ENCODE data around the gene PRKAR2B.
"Not testable (repeated sequence)": the region's sequence is repeated elsewhere in the genome, so short reads cannot be mapped to it uniquely, and the experiment has no call there.

PRKAR2B gene

DNA sequence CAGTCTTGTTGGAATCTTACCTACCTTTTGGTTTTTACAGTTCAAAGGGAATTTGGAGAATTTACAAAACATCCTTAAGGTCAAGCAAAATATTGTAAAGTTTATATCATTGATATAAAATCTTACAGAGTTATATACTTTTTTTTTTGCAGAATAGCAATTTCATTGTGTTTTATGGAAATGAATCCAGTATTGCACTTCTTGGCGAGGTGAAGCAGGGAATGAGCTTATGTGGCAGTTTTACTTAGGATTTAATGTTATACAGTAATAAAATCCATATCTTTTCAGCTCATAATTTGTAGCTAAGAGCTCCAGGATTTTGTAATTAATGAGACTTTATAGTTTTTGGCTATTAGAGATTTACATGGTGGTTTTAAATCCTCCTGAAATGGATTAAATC is 5.0 kb downstream of the PRKAR2B start:
- no peak for DNase-seq

DNA sequence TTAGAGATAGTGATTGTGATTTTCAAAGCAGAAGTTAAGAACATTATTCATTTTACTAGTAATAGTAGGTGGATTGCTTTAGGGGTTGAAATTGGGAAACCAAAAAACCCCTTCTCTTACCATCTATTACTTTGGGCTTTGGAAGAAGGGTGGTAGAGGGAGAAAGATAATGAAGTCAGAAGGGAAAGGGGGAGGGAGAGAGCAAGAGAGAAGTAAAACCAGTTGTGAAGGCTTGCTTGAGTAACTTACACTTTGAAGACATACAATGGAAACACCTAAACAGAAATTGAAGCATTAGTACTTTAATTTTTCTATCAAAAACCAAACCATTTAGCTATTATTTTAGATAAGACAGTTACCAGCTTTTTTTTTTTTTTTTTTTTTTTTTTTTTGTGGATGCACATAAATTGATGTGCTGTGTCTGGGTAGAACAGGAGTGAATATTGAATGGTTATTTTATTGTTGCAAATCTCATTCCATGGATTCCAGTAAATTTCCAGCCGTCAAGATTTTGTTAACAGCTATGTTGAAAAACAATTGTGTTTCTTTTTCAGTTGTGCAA is 5.5 kb downstream of the PRKAR2B start:
- DNase-seq = no peak

DNA sequence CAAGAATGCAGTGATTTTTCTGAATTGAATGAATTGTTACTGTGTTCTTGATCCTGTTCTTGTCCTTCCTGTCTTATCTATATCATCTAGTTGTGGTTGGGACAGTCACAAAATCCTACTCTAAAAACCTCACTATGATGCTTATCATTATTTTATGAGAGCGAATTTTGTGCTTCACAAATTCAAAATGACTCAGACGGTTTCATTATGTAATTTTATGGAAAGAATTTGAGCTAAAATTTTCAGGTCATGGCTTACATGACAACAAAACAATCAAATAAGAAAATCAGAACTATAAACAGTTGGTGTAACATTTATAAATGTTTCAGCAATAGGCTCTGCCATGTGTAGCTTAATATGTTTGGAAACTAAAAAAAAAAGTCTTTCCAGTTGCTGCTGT is 6.9 kb downstream of the PRKAR2B start:
- no peak for DNase-seq

DNA sequence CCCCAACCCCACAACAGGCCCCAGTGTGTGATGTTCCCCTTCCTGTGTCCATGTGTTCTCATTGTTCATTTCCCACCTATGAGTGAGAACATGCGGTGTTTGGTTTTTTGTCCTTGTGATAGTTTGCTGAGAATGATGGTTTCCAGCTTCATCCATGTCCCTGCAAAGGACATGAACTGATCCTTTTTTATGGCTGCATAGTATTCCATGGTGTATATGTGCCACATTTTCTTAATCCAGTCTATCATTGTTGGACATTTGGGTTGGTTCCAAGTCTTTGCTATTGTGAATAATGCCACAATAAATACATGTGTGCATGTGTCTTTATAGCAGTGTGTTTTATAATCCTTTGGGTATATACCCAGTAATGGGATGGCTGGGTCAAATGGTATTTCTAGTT is 10.5 kb downstream of the PRKAR2B start:
- DNase-seq = not testable (repeated sequence)

DNA sequence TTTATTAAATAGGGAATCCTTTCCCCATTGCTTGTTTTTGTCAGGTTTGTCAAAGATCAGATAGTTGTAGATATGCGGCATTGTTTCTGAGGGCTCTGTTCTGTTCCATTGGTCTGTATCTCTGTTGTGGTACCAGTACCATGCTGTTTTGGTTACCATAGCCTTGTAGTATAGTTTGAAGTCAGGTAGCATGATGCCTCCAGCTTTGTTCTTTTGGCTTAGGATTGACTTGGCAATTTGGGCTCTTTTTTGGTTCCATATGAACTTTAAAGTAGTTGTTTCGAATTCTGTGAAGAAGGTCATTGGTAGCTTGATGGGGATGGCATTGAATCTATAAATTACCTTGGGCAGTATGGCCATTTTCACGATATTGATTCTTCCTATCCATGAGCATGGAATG is 11.6 kb downstream of the PRKAR2B start:
- DNase-seq = not testable (repeated sequence)

DNA sequence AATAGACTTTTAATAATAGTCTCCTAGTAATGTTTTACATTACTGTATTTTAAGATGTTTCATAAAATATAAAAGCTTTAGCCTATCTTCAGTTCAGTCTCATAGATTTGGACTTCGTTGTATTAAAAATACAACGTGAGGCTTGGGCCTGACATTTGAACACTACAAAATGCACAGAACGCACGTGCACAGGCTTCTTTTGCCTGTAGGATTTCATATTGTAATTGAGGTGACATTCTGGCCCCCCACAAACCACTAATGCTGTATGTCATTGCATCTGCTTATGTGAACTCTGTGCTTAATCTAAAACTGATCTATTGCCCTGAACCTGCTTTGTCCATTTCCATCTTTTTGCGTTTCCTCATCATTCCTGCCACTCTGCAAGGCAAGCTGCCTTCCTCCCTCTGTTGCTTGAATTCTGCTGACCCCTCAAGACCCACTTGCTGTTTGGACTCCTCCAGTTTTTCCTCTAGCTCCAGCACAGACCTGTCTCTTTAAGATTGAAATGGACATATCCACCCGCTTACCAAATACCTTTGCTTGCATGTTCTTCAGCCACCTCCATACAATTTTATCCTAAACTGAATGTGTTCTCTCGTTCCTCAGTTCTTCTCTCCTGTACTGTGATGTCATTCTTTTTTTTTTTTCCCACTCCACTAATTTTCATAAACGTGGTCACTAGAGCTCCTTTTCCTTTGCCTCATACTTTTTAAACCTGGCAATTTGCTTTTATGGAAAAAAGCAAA is 12.4 kb downstream of the PRKAR2B start:
- DNase-seq = no peak

DNA sequence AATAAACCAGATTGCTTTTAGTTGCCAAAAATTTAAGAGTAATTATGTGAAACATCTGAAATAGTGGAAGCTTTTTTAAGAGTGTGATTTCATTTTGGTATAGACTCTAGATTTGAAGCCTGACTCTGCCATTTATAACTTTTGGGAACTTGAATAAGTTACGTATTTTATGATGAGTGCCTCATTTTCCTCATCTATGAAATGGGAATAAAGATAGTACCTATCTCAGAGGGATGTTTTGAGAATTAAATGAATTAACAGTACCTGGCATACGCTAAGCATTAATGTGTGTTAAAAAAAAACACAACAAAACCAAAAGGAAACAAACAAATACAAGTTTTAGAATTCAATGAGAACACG is 12.9 kb downstream of the PRKAR2B start:
- no peak for DNase-seq

DNA sequence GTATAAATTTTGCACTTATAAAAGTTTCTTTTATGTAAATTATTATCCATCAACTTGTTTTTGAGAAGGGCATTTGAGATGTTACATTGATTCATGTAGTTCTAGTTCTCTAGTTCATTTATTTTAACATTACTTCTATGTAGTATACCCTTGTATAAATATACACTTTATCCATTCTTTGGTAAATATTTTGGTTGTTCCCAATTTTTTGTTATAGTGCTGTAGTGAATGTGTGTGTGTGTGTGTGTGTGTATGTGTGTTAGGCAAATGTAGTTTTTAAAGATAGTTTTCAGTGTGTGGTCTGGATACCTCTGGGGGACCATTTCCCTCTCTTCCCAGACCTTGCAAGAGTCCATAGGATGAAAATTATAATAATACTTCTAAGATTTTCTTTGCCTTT is 15.0 kb downstream of the PRKAR2B start:
- DNase-seq = no peak

DNA sequence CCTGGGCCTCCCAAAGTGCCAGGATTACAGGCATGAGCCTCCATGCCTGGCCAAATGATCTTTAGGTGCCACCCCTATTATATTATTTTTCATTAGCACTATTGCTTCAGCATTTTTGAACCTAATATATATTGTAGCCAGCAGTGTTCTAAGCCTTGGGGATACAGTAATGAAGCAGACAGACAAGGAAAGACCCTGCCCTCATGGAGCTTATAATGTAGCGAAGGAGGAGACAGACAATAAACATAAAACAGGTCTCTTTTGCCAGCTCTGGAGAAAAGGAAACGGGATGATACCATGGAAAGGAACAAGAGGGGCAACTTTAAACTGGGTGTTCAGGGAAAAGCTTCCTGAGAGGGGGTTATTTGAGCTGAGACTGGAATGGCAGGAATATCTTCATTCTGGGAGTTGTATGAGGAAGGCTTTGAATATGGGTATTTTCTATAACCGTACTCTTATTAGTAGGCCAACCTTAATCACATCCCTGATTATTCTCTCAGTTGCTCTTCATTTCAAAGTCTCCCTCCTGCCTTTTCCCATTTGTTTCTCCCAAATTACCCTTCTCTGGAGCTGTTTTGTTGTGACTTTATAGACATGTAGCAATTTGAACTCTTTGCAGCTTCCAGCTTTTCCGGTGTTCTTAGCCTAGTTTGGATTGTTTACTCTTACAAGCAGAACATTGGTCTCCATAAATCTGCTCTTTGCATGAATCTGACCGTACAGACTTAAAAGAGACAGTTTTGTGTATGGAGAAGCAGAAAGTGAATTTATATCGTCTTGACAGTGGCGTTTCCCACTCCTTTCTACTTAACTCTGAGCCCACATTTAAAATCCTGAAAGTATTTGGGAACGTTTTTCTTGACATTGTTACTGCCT is 19.0 kb downstream of the PRKAR2B start:
- DNase-seq = no peak

DNA sequence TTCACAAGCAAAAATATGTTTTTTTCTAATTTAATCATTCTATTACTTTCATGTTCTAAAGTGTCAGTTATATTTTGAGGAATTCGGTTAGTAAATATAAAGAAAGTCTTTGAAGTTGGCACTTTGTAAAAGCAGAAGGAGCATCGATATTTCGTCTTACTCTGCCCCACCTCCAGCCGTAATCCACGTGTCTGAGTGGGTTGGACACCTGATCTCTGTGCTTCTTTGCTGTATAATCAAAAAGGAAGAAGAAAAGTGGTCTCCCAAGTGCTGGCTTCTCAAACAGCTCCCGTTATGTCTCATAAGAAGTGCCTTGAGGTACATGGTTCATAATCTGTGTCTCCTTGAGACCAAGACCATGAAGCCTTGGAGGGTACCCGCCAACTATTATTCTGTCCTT is 19.8 kb downstream of the PRKAR2B start:
- no peak for DNase-seq

DNA sequence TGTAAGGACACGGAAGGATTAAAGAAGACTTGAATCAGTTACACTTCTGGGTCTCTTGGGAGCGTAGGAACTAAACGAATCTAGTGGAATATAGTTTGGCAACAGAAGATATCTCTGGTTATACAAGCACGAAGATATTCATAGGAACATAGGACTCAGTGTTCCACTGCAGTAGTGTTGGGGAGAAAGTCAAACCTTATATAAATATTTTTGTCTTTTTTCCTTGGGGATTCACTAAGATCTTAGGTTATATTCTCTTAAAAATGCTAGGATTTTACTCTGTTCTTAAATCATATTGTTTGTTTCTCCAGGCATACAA is 21.4 kb downstream of the PRKAR2B start:
- DNase-seq = no peak

DNA sequence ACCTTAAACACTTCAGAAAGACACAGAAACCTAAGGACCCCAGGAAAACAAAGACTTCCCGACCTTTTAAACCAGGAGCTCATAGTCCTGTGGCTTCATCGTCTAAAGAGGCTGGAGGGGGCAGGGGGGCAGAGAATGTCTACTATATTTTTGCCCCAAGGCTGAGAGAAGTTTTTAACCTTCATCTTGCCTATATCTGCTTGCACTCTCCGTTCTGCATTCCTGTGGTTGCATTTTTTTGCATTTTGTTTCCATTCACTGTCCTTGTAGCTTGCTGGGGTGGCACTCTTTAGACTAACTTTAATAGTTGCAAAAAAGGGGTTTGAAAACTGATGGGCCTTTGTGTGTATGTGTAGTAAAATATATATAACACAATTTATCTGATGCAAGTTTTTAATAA is 23.7 kb downstream of the PRKAR2B start:
- no peak for DNase-seq

DNA sequence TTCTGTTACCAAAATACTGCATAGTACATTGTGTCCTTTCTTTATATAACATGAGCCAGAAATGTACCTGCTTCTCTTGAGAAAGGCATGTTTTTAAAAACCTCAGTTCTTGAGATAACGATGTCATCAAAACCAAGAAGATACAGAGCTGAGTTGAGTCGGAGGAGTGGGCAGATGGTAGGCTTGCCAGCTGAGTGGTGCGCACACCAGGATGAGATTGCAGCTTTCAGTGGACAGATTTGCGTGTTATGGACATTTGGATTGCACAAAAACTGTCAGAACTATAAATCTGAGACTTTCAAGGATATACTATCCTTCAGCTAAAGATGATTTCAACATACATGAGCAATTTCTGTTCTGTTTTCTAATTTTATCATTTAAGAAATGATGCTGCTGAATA is 25.0 kb downstream of the PRKAR2B start:
- no peak for DNase-seq

DNA sequence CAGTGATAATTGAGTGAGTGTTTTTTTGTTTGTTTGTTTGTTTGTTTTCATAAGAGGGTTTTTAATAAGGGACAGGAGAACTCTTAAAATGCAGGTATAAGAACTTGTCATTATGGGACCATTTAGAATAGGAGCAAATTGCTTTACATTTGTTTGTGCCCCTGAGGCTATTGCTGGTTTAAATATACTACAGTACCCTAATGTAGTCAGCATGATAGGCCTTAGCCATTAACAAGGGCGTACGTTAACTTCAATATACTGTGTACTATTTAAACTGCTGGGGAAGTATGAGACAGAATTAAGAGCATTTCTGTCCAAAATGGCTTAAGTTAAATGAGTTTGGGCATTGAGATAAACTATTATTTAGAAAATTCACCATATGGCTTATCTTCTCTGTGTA is 26.2 kb downstream of the PRKAR2B start:
- DNase-seq = no peak

DNA sequence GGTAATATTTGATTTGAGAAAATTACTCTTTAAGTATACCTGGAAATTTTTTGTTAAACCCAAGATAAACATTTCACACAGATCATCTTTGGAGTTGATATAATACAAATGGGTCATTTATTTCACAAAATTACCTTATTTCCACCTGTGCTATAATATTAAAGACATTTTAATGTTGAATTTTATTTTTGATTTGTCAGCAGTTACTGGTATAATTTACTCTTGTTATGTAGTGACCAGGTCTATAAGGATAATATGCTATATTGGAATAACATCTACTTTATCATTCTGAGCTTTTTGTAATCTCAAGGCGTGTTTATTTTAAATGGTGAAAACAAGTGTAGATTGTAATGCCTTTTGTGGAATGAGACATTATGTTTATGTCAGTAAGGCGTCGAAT is 26.6 kb downstream of the PRKAR2B start:
- DNase-seq = no peak

DNA sequence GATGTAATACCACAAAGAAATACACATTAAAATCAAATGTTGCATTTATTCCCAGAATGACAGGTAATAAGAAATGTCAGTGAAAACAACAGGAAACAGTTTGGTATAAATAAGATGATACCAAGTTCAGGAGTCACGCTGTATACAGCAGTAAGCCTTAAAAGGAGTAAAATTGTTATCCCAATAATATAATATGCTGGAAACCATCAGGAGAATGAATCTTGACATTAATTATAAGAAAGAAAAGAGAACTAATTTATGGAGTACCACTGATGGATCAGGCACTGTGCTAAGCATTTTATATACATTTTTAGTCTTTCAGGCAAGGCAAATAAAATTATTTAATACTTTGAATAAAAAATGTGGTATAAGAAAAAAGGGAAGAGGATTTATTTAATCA is 27.6 kb downstream of the PRKAR2B start:
- DNase-seq = no peak

DNA sequence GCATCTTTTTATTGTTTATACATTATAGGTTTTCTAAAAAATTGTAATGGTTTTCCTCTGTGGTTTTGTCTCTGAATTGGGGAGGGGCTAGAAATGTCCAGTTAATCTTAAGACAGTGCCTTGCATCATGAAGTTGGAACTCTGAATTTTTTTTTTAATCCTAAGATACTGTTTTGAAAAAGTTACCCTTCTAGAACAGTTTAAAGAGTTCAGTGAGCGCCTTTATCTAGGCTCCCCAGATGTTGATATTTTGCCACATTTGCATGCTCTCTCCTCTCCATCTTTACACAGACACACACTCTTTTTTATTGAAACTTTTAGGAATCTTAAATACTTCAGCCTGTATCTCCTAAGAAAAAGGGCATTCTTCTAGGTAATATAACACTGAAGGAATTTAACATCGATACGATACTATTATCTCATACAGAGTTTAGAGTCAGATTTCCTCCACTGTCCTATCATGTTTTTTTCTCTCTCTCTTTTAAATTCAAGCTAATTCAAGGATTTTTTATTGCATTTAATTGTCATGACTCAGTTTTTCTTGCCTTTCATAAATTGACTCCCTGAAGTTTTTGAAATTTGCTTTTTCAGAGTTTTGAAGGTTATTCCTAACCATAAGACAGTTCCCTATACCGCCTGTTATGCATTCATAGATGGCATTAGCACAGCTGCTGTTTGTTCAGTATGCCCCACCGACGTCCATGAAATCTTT is 31.5 kb downstream of the PRKAR2B start:
- no peak for DNase-seq

DNA sequence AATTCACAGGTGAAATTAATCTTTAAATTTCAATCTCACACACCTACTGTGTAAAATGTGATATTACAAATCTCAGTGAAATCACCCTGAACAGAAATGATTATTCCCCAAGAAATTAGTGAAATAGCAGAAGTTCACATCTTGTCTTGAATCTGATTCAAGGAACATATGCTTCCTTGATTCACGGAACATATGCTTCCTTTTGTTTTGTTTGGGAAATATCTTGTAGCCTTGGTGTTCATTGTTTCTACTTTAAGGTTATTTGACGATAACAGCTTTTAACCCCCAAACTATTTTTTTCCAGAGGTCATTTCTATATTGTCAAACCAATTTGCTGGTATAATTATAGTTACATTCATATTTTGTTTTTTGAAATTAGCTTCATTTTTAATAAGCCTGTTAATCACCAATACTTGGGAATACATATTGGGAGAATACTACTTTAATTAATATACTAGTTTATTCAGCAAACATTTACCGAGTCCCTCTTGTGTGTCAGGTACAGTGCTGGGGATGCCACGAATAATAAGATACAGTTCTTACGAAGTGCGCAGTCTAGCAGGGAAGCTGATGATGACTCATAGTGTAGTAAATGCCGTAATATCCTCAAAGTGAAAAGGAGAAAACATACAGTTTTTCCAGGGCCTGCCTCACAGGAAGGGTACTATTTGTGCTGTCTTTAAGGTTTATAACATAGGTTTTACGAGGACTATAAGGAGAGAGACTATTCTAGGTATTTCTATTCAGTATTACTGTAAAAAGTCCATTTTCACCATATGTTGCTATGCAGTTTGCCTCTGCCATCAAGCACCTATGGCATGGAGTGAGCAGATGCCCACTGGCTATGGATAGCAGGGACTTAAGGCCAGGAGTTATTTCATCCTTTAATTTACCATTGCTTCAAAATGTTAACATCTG is 32.5 kb downstream of the PRKAR2B start:
- DNase-seq = no peak

DNA sequence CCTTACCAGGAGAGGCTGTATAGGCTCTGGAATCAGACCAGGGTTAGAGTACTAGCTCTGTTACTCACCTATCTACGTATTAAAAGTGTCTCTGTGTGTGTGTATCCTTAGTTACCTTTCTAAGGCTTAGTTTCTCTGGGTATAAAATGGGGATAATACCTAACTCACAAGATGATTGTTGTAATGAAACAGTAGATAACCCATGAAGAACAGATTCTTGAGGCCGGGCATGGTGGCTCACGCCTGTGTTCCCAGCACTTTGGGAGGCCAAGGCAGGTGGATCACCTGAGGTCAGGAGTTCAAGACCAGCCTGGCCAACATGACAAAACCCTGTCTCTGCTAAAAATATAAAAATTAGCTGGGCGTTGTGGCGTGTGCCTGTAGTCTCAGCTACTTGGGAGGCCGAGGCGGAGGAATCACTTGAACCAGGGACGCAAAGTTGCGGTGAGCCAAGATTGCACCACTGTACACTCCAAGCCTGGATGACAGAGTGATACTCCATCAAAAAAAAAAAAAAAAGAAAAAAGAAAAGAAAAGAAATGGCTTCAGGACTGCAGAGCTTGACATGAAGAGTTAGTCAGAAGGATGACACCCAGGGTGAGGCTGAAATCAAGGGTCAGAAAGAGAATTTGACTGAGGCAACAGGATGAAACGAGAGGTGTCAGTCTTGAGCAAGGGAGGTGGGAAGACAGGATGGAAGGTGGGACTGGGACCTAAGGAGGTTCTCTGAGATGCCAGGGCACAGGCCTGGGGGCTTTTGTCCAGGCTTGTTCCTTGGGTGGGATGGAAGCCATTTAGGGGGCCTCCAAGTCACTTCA is 33.4 kb downstream of the PRKAR2B start:
- no peak for DNase-seq

DNA sequence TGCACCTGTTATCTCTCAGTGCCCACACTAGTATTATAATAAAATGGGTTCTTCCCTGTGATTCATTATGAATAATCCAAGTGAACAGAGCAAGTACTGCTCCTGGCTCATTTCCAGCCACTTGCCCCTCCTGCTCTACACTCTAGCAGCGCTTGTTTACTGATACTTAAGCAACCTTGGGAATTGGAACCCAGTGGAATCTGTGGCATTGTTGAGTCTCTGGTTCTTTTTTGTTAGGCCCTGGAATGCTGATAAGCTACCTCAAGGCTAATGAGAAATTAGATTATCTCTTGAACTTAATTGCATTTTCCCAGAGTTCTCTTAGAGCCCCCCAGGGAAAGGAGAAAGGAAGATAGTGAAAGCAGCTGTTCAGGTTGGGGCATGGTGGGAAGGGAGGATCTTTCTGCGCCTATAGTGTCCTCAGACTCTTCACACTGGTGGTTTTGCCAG is 34.0 kb downstream of the PRKAR2B start:
- no peak for DNase-seq

DNA sequence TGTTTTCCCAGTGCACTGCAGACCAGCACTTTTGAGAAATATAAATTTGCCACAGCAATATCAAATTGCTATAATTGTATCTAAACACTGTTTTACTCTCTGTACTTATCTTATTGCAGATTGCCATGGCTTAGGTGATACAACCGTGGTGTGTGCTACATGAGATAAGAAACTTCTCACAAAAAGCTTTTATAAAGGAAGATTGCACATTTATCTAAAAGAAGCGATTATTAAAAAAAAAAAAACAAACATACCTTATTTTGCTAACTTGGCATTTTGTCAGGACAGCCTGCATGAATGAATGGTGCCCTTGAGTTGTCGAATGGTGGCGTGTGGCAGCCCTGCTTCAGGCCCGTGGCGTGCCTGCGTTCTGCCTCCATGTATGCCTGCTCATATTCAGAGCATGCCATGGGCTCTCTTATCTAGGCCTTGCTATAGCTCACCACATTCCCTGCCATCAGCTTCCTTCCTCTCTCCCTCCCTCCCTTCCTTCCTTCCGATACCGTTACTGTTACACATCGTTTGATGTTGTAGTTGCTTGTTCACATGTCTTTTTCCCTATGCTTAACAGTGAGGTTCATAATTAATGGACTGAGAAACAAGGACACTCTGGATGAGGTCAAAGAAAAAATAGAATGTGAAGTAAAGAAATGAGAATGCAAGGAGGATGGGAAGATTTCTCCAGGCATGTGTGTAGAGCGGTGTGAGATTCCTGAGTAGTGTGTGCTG is 34.9 kb downstream of the PRKAR2B start:
- DNase-seq = no peak
